K562 (cell line): Measurements from ENCODE around the gene BRAF. TPM values are rescaled to one million over a fixed set of nuclear protein-coding genes. Genes with fewer than 3 reads are reported as not detected.

Source experiments
- ATAC-seq: fragments of 200-7000 bp; cut with Tn5 transposase; 3 replicates; pipeline ENCODE4 v1.9.1; 2020; ENCODE audit warnings: moderate library complexity
- BruUV-seq: library from RNA; stranded (reverse); fragments of 400-500 nt; replicated peaks from 2 replicates; lab custom pipeline; 2021; lab: Mats Ljungman, UMichigan
- CTCF ChIA-PET: fragments of 300-600 bp; formaldehyde crosslinking; extraction: SDS; loops from one replicate; lab custom pipeline; 2021; ENCODE audit warnings: low intra/inter-chr PET ratio; lab: Yijun Ruan, JAX
- POLR2A ChIA-PET: fragments of 300-600, 350-650 bp; sonication (Branson Sonifier 250); formaldehyde crosslinking; extraction: SDS; loops from one replicate; lab custom pipeline; 2021; ENCODE audit warnings: antibody characterized with exemption, inconsistent platforms; lab: Yijun Ruan, JAX
- DNase-seq, 4 experiments: peaks; one replicate each; pipeline versions ENCODE4 v3.0.0 to v3.0.0-alpha.2; 2011 to 2018; ENCODE audit warnings: low spot score in 3 of 4, mixed read lengths in 3 of 4; ENCODE audit errors: extremely low read depth in 1 of 4
- FAIRE-seq: peaks from 2 replicates; lab custom pipeline; 2011; peaks lifted over from hg19 to GRCh38; lab: Jason Lieb, UNC
- H2AFZ ChIP-seq: 2 replicates; pipeline ENCODE4 v1.6.0; 2011; ENCODE audit warnings: low read depth, low read length, control low read depth, inconsistent platforms
- H3K27ac ChIP-seq: fragments of 200-600 bp; 3 replicates; pipeline ENCODE4 v1.8.0; 2011; ENCODE audit warnings: low read depth, mild to moderate bottlenecking, control low read depth, inconsistent platforms, low read length, moderate library complexity, mixed read lengths; ENCODE audit errors: extremely low read depth
- H3K27me3 ChIP-seq, 2 experiments: fragments of 300-600 bp in 1 of 2; 2 replicates in 1 of 2; 3 replicates in 1 of 2; pipeline versions ENCODE4 v1.6.0 to v1.8.0; 2011; ENCODE audit warnings: inconsistent platforms in 2 of 2, low read length in 2 of 2, mild to moderate bottlenecking in 1 of 2, mixed read lengths in 1 of 2, moderate library complexity in 1 of 2; ENCODE audit not compliant: control insufficient read depth in 2 of 2, insufficient read depth in 2 of 2
- H3K36me3 ChIP-seq: fragments of 300-600 bp; 3 replicates; pipeline ENCODE4 v1.8.0; 2011; ENCODE audit warnings: mild to moderate bottlenecking, low read length, inconsistent platforms; ENCODE audit not compliant: control insufficient read depth, insufficient read depth
- H3K4me1 ChIP-seq, 2 experiments: fragments of 200-600 bp in 1 of 2; replicated peaks in 1 of 2; 2 replicates in 1 of 2; 3 replicates in 1 of 2; pipeline versions ENCODE4 v1.5.1 to v1.8.0; 2011; ENCODE audit warnings: inconsistent platforms in 2 of 2, low read length in 2 of 2, mild to moderate bottlenecking in 1 of 2, mixed read lengths in 1 of 2, moderate library complexity in 1 of 2; ENCODE audit not compliant: control insufficient read depth in 2 of 2, insufficient read depth in 2 of 2
- H3K4me2 ChIP-seq: 2 replicates; pipeline ENCODE4 v1.6.1; 2011; ENCODE audit warnings: low read length, control low read depth, inconsistent platforms, mixed read lengths; ENCODE audit not compliant: insufficient read depth
- H3K4me3 ChIP-seq: fragments of 200-600 bp; sonication (generic), shearing (Covaris generic); 2 replicates; pipeline ENCODE4 v1.5.1; 2016; ENCODE audit warnings: control low read depth, inconsistent platforms
- H3K79me2 ChIP-seq: fragments of 200-600 bp; 3 replicates; pipeline ENCODE4 v1.8.0; 2011; ENCODE audit warnings: low read length, inconsistent platforms; ENCODE audit not compliant: control insufficient read depth, insufficient read depth
- H3K9ac ChIP-seq, 2 experiments: 2 replicates each; pipeline versions ENCODE4 v1.6.0 to v1.6.1; 2011; ENCODE audit warnings: low read depth in 2 of 2, low read length in 2 of 2, control low read depth in 1 of 2, inconsistent platforms in 1 of 2, mild to moderate bottlenecking in 1 of 2, mixed read lengths in 1 of 2; ENCODE audit not compliant: insufficient read depth in 1 of 2
- H3K9me1 ChIP-seq: one replicate; pipeline ENCODE4 v1.6.0; 2011; ENCODE audit warnings: inconsistent platforms, mild to moderate bottlenecking, low read length, moderate library complexity; ENCODE audit not compliant: control insufficient read depth, insufficient read depth
- H3K9me3 ChIP-seq: replicated peaks from 2 replicates; pipeline ENCODE4 v1.5.1; 2011; ENCODE audit warnings: low read depth, low read length, inconsistent platforms; ENCODE audit not compliant: control insufficient read depth, insufficient read depth
- H4K20me1 ChIP-seq: replicated peaks from 2 replicates; pipeline ENCODE4 v1.6.1; 2011; ENCODE audit warnings: low read length, inconsistent platforms, mixed read lengths; ENCODE audit not compliant: control insufficient read depth, insufficient read depth
- ERF ChIP-seq: fragments of 450-650 bp; formaldehyde crosslinking; IDR thresholded peaks from 2 replicates; pipeline ENCODE4 v1.4.0; 2020; ENCODE audit warnings: mild to moderate bottlenecking, mixed read lengths
- FOXJ2 ChIP-seq: fragments of 200-800 bp; sonication (Bioruptor generic); IDR thresholded peaks from 2 replicates; pipeline ENCODE4 v1.6.1; 2016; ENCODE audit warnings: missing genetic modification characterization, missing compliant biosample characterization
- KAT8 ChIP-seq: fragments of 450-650 bp; IDR thresholded peaks from 2 replicates; pipeline ENCODE4 v1.6.1; 2016; ENCODE audit warnings: low read depth, mild to moderate bottlenecking
- NFATC3 ChIP-seq: fragments of 450-650 bp; IDR thresholded peaks from 2 replicates; pipeline ENCODE4 v1.6.1; 2017; ENCODE audit warnings: mild to moderate bottlenecking
- NFIC ChIP-seq: fragments of 450-650 bp; IDR thresholded peaks from 2 replicates; pipeline ENCODE4 v1.6.1; 2017; ENCODE audit warnings: mild to moderate bottlenecking, inconsistent platforms
- PRMT5 ChIP-seq: sonication (generic); formaldehyde crosslinking; IDR thresholded peaks from 2 replicates; pipeline ENCODE4 v1.5.0; 2020; ENCODE audit warnings: missing genetic modification reagents
- RBBP5 ChIP-seq: fragments of 200-600 bp; sonication (generic); IDR thresholded peaks from 2 replicates; pipeline ENCODE4 v1.6.1; 2012; ENCODE audit warnings: borderline replicate concordance, mild to moderate bottlenecking, low read length, control low read depth, inconsistent platforms; ENCODE audit not compliant: insufficient read depth, poor library complexity, severe bottlenecking
- SRSF1 ChIP-seq: fragments of 200-400 bp; formaldehyde crosslinking; IDR thresholded peaks from 2 replicates; pipeline ENCODE4 v1.6.1; 2017; ENCODE audit warnings: mild to moderate bottlenecking, low read depth, low read length, moderate library complexity
- TCF7 ChIP-seq: sonication (generic); IDR thresholded peaks from 2 replicates; pipeline ENCODE4 v1.6.1; 2016; ENCODE audit warnings: antibody characterized with exemption, borderline replicate concordance
- USF1 ChIP-seq: sonication (generic); formaldehyde crosslinking; IDR thresholded peaks from 2 replicates; pipeline ENCODE4 v1.9.0; 2022; ENCODE audit warnings: mild to moderate bottlenecking, missing genetic modification reagents
- YY1 ChIP-seq, 3 experiments: IDR thresholded peaks; 2 replicates each; pipeline ENCODE4 v1.6.1; 2011; ENCODE audit warnings: low read length in 2 of 3, mild to moderate bottlenecking in 2 of 3, moderate library complexity in 2 of 3, borderline replicate concordance in 1 of 3, control low read depth in 1 of 3, low read depth in 1 of 3; ENCODE audit not compliant: insufficient read depth in 3 of 3, insufficient replicate concordance in 2 of 3, control insufficient read depth in 1 of 3, insufficient read length in 1 of 3; ENCODE audit errors: extremely low read depth in 1 of 3
- ZFP91 ChIP-seq: sonication (generic); formaldehyde crosslinking; IDR thresholded peaks from 2 replicates; pipeline ENCODE4 v1.8.0; 2022; ENCODE audit warnings: mild to moderate bottlenecking, missing genetic modification reagents
- WGBS: fragments of 100-300 bp; shearing (Covaris generic); methylation state at CpG from one replicate; pipeline ENCODE4 v1.1.6; 2016; ENCODE audit warnings: low coverage, mixed read lengths; ENCODE audit not compliant: insufficient coverage; ENCODE audit errors: missing lambda C conversion rate; 5-methylcytosine and 5-hydroxymethylcytosine counted together
- in situ Hi-C: fragments of 300-500 bp; cut with MboI; formaldehyde crosslinking; loops from 4 replicates; pipeline ENCODE4 v1.15.0; 2018; ENCODE audit warnings: inconsistent platforms, mixed read lengths
- intact Hi-C: fragments of 100-400 bp; cut with micrococcal nuclease; formaldehyde crosslinking; loops from 2 replicates; pipeline ENCODE4 v1.14.2; 2022
- polyA plus RNA-seq, 8 experiments: library from polyadenylated mRNA; depleted of rRNA in 4 of 8; stranded (reverse) in 5 of 8; unstranded in 3 of 8; fragments of >200 nt; fragmentation: Nextera tagmentation in 2 of 8; fragmentation: Illumina TruSeq in 1 of 8; extraction: Ambion mirVana in 2 of 8; extraction: Trizol in 1 of 8; gene quantifications; 2 replicates each; pipeline versions ENCODE4 v1.2.1 to v1.2.3, GENCODE V29; 2011 to 2014; ENCODE audit warnings: inconsistent platforms in 1 of 8, missing spikeins in 1 of 8
- total RNA-seq, 7 experiments: library from RNA; depleted of rRNA in 6 of 7; stranded (reverse); fragments of >200 nt in 6 of 7; fragmentation: Illumina TruSeq in 2 of 7; extraction: Trizol in 2 of 7; gene quantifications; 2 replicates each; pipeline versions ENCODE4 v1.2.1 to v1.2.3, GENCODE V29; 2011 to 2021; ENCODE audit warnings: low replicate concordance in 1 of 7

The BRAF gene
- total and polyA plus RNA-seq, 9 of the 15 experiments (the other 6 are each of a cell fraction or from before 2014, with no cell fraction given): 3.6 to 38.3 (median 21.9) TPM

- ATAC-seq (no peak), FAIRE-seq (no peak), DNase-seq (no peak)
- ChIA-PET CTCF (no interaction called here), POLR2A (no interaction called here)
- intact Hi-C loops (no loop called here), in situ Hi-C loops (no loop called here)
- Histone ChIP-seq H3K79me2 (peaks cover 80% of the 10 kb centered on the region), H3K4me2 (no peak overlapping the region), H3K4me1 (no peaks in the 10 kb centered on the region), H3K4me3 (no peak overlapping the region), H3K9me1 (no peaks in the 10 kb centered on the region), H3K9me3 (no peaks in the 10 kb centered on the region; the same call in 1 of the 2 replicates), H3K36me3 (peaks cover 2% of the 10 kb centered on the region; the same call in 1 of the 3 replicates), H3K27ac (no peak overlapping the region), H3K9ac (no peak overlapping the region), H2AFZ (no peak overlapping the region), H3K27me3 (no peaks in the 10 kb centered on the region), H4K20me1 (no peaks in the 10 kb centered on the region)
- 68% methylated on average over 2 of the region's 2 CpGs for WGBS
- no peak for TF ChIP-seq PRMT5
- peak; percentile 77 for TF ChIP-seq NFIC
- no TSS peak for BruUV-seq
Measured at GRCh38 chr7:140863184-140863583, 61.5 kb downstream of the BRAF start.

GRCh38 chr7:140857048-140857447 lies 67.7 kb downstream of the BRAF start:
- intact Hi-C loops (no loop called here), in situ Hi-C loops (no loop called here)
- H3K9me3 ChIP-seq: no peaks in the 10 kb centered on the region
- no peak overlapping the region for H3K4me2 ChIP-seq
- H3K27me3 ChIP-seq: no peaks in the 10 kb centered on the region
- CTCF ChIA-PET: no interaction called here
- no peak overlapping the region for H3K4me3 ChIP-seq
- no TSS peak for BruUV-seq
- FAIRE-seq (no peak), DNase-seq (no peak), ATAC-seq (no peak; the same call in 2 of the 3 replicates)
- H3K9ac ChIP-seq: no peak overlapping the region
- H3K79me2 ChIP-seq: peaks cover 63% of the 10 kb centered on the region
- no peak overlapping the region for H3K27ac ChIP-seq
- POLR2A ChIA-PET: no interaction called here
- no peak overlapping the region for H2AFZ ChIP-seq
- no peak for TF ChIP-seq KAT8
- TF ChIP-seq TCF7: no peak
- peak; percentile 50 for TF ChIP-seq FOXJ2 (tag)
- no peak for TF ChIP-seq YY1 (IDR thresholded peaks at IDR 0.05; ENCODE audit: borderline replicate concordance in 1 of 3, control insufficient read depth in 1 of 3, extremely low read depth in 1 of 3, insufficient read depth in 3 of 3, insufficient read length in 1 of 3, insufficient replicate concordance in 2 of 3, low read depth in 1 of 3, low read length in 2 of 3)
- TF ChIP-seq USF1 (CRISPR knock-in tag): no peak
- peak; percentile 30; the same call in 1 of the 2 replicates for TF ChIP-seq NFIC
- no peak for TF ChIP-seq ZFP91
- TF ChIP-seq RBBP5: no peak
- no peak for TF ChIP-seq ERF (CRISPR knock-in tag)
- TF ChIP-seq NFATC3: no peak
- TF ChIP-seq SRSF1: no peak
- no peaks in the 10 kb centered on the region for H3K9me1 ChIP-seq
- H3K36me3 ChIP-seq: no peaks in the 10 kb centered on the region
- H3K4me1 ChIP-seq: no peaks in the 10 kb centered on the region
- H4K20me1 ChIP-seq: peaks cover 6% of the 10 kb centered on the region; the same call in 1 of the 2 replicates
- 39% methylated on average over 2 of the region's 2 CpGs for WGBS
